ENCODE data around the gene TLL1.

Gene TLL1

GRCh38 chr4:165864271-165864670 lies 8.8 kb upstream of the TLL1 start:
- H3K9me3 ChIP-seq (replicated peaks; ENCODE audit: insufficient read depth, low read length): no peaks in the 10 kb centered on the region
- no peak for DNase-seq
- H4K20me1 ChIP-seq (ENCODE audit: insufficient read depth, low read length): no peaks in the 10 kb centered on the region
- H3K4me1 ChIP-seq (ENCODE audit: low read length): no peaks in the 10 kb centered on the region
- no peaks in the 10 kb centered on the region for H3K9me2 ChIP-seq (replicated peaks; ENCODE audit: insufficient read depth, low read length)
- H3F3A ChIP-seq (ENCODE audit: insufficient read depth, low read length): no peaks in the 10 kb centered on the region
- no peak overlapping the region for H3K9ac ChIP-seq (ENCODE audit: low read length)
- H3K36me3 ChIP-seq (replicated peaks; ENCODE audit: insufficient read depth, low read length): no peaks in the 10 kb centered on the region
- H3K79me2 ChIP-seq (ENCODE audit: low read length): no peaks in the 10 kb centered on the region
- H2AFZ ChIP-seq (ENCODE audit: low read length): no peak overlapping the region
- H3K4me3 ChIP-seq (ENCODE audit: low read length): no peak overlapping the region
- TF ChIP-seq EZH2 (optimal IDR thresholded peaks at IDR 0.05; ENCODE audit: low read depth, low read length) (no peak), CTCF (IDR thresholded peaks at IDR 0.05; ENCODE audit: low read length) (no peak), EZH2phosphoT487 (IDR thresholded peaks at IDR 0.05; ENCODE audit: low read length) (no peak)
- H3K4me2 ChIP-seq (ENCODE audit: low read depth, low read length): no peak overlapping the region
- no peak overlapping the region for H3K27ac ChIP-seq (ENCODE audit: low read length)
- H3K27me3 ChIP-seq (replicated peaks; ENCODE audit: insufficient read depth, low read length): no peaks in the 10 kb centered on the region

GRCh38 chr4:165866019-165866650 lies 6.9 kb upstream of the TLL1 start:
- H3K9ac ChIP-seq (ENCODE audit: low read length): no peak overlapping the region
- H4K20me1 ChIP-seq (ENCODE audit: insufficient read depth, low read length): no peaks in the 10 kb centered on the region
- no peak overlapping the region for H2AFZ ChIP-seq (ENCODE audit: low read length)
- no peaks in the 10 kb centered on the region for H3K79me2 ChIP-seq (ENCODE audit: low read length)
- no peak for DNase-seq
- no peaks in the 10 kb centered on the region for H3K27me3 ChIP-seq (replicated peaks; ENCODE audit: insufficient read depth, low read length)
- no peak overlapping the region for H3K27ac ChIP-seq (ENCODE audit: low read length)
- no peaks in the 10 kb centered on the region for H3K9me2 ChIP-seq (replicated peaks; ENCODE audit: insufficient read depth, low read length)
- H3K4me3 ChIP-seq (ENCODE audit: low read length): no peak overlapping the region
- H3K9me3 ChIP-seq (replicated peaks; ENCODE audit: insufficient read depth, low read length): no peaks in the 10 kb centered on the region
- no peak for TF ChIP-seq EZH2 (optimal IDR thresholded peaks at IDR 0.05; ENCODE audit: low read depth, low read length)
- no peak for TF ChIP-seq CTCF (IDR thresholded peaks at IDR 0.05; ENCODE audit: low read length)
- no peak for TF ChIP-seq EZH2phosphoT487 (IDR thresholded peaks at IDR 0.05; ENCODE audit: low read length)
- no peaks in the 10 kb centered on the region for H3F3A ChIP-seq (ENCODE audit: insufficient read depth, low read length)
- H3K4me2 ChIP-seq (ENCODE audit: low read depth, low read length): no peak overlapping the region
- H3K4me1 ChIP-seq (ENCODE audit: low read length): no peaks in the 10 kb centered on the region
- H3K36me3 ChIP-seq (replicated peaks; ENCODE audit: insufficient read depth, low read length): no peaks in the 10 kb centered on the region

- H3K4me2 ChIP-seq (ENCODE audit: low read depth, low read length): no peak overlapping the region
- no peaks in the 10 kb centered on the region for H3K9me3 ChIP-seq (replicated peaks; ENCODE audit: insufficient read depth, low read length)
- TF ChIP-seq EZH2 (optimal IDR thresholded peaks at IDR 0.05; ENCODE audit: low read depth, low read length): no peak
- TF ChIP-seq CTCF (IDR thresholded peaks at IDR 0.05; ENCODE audit: low read length): no peak
- no peak for TF ChIP-seq EZH2phosphoT487 (IDR thresholded peaks at IDR 0.05; ENCODE audit: low read length)
- no peak overlapping the region for H3K9ac ChIP-seq (ENCODE audit: low read length)
- no peaks in the 10 kb centered on the region for H3K4me1 ChIP-seq (ENCODE audit: low read length)
- no peaks in the 10 kb centered on the region for H3K36me3 ChIP-seq (replicated peaks; ENCODE audit: insufficient read depth, low read length)
- H3F3A ChIP-seq (ENCODE audit: insufficient read depth, low read length): no peaks in the 10 kb centered on the region
- H3K4me3 ChIP-seq (ENCODE audit: low read length): no peak overlapping the region
- DNase-seq: no peak
- no peaks in the 10 kb centered on the region for H3K27me3 ChIP-seq (replicated peaks; ENCODE audit: insufficient read depth, low read length)
- no peak overlapping the region for H3K27ac ChIP-seq (ENCODE audit: low read length)
- no peak overlapping the region for H2AFZ ChIP-seq (ENCODE audit: low read length)
- no peaks in the 10 kb centered on the region for H3K9me2 ChIP-seq (replicated peaks; ENCODE audit: insufficient read depth, low read length)
- H3K79me2 ChIP-seq (ENCODE audit: low read length): no peaks in the 10 kb centered on the region
- H4K20me1 ChIP-seq (ENCODE audit: insufficient read depth, low read length): no peaks in the 10 kb centered on the region
These were observed 5.1 kb upstream of the TLL1 start for GRCh38 chr4:165867961-165868360.

Measured in MM.1S (cell line).